Activated CD8-positive, alpha-beta memory T cell treated with anti-CD3 and anti-CD28 coated beads, Interleukin-2, amount 50 U/mL, for 24 hours (primary cell): ENCODE measurements around the gene MCUB.
"Not testable (repeated sequence)": the region's sequence is repeated elsewhere in the genome, so short reads cannot be mapped to it uniquely, and the experiment has no call there.

ENCODE experiments used
- DNase-seq: peaks from one replicate; pipeline ENCODE4 v3.0.0-alpha.2; 2020; ENCODE audit errors: extremely low read depth

Gene MCUB

GRCh38 chr4:109579997-109580396 lies 20.0 kb downstream of the MCUB start:
- not testable (repeated sequence) for DNase-seq

DNA sequence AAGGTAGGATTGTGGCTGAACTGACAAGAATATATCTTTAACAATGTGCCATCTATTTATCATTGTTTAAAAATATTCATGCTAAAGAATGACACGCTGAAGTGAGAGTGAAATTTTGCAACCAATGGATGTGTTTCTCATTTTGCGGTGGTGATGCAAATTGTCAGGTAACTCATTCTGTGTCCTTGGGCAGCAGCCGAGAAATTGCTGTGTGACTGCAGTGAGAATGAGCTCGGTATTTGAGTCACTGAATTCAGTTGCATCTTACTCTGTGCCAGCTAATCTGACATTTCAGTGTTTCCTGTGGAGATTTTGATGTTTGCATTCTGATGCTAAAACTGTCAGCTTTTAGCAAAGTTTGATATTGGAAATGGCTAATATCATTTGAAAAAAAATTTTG lies 28.1 kb downstream of the MCUB start:
- peak; percentile 26 for DNase-seq

DNA sequence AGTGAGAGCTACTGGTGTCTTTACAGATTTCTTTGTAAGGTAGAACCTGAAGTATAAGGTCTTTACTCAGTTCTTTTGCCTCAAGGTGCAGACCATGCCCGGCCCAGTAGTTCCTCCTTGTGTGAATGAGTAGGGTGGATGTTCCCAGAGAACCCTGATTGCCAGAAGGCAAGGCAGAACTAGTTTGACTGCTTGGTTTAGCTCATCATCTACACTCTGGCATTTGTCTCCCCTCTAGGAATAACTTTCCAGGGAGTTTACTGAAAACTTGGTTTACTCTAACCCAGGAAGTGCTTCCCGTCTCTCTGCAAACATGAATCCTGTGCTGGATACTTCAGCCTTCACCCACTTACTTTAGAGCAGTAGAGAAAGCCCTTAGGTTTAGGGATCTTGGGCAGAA lies 29.1 kb downstream of the MCUB start:
- DNase-seq, result no peak

- no peak for DNase-seq
Observed at GRCh38 chr4:109589605-109590004, 29.6 kb downstream of the MCUB start.

DNA sequence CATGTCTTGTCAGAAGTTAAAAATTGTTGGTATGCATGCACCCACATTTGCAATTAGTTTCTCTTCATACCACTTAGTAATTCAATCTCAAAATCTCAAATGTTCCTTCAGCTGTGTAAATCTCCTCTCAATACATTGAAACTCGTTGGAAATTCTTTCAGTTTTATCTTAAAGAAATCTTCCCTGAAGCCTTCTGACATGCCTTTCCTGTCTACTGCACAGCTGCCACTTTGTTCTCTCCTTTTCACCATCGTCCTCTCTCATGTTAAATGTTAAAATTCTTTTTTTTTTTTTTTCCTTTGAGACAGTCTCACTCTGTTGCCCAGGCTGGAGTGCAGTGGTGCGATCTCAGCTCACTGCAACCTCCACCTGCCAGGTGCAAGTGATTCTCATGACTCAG lies 30.9 kb downstream of the MCUB start:
- no peak for DNase-seq

GRCh38 chr4:109592367-109592766 lies 32.3 kb downstream of the MCUB start:
- DNase-seq, result no peak

GRCh38 chr4:109595123-109595522 lies 35.1 kb downstream of the MCUB start:
- DNase-seq, result not testable (repeated sequence)

GRCh38 chr4:109596420-109597085 lies 36.5 kb downstream of the MCUB start:
- not testable (repeated sequence) for DNase-seq

DNA sequence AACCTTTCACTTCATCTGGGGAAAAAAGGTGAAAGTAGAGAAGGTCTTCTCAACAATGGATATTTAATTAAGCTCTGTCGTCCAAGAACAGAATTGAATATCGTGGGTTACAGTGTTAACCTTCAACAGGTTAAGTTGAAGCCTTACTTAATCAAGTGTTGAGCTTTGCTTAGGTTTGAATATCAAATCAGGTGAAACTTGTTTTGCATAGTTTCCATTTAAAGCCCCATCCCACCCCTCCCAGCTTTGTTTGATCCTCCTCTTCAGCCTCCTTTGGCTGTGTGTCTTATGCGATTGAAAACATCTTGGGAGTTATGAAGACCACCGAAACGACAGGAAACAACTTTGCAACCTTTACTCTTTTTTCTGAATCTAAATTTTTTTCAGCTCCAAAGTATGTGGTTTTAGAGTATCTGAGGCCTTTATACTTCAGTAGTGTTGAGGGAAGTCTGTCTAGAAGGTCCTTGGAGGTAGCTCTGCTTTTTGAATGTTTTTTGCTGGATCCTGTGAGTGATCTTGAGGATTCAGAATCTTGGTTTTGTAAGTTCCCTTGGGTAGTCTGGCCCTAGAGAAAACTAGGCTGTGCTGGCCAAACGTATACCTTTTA lies 39.1 kb downstream of the MCUB start:
- no peak for DNase-seq

DNA sequence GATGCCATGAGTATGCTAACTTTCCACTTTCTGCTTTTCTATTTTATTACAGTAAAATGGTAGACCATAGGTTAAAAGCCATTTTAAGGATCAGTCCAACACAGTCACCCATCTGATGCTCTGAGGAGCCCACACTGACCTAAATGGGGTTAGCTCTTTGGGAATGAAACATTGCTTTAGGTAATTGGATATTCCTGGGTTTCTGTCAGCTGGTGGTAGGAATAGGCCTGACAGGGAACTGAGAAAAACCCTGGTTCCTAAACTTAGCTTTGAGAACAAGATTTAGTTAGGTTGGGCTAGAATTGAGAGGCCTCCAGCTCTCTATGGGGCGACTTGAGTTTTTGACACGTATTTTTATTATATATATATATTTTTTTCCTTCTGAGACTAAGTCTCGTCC lies 40.4 kb downstream of the MCUB start:
- no peak for DNase-seq

GRCh38 chr4:109601336-109601735 lies 41.3 kb downstream of the MCUB start:
- DNase-seq, result no peak

- DNase-seq, result no peak
Observed at GRCh38 chr4:109607976-109608375, 47.9 kb downstream of the MCUB start.

- no peak for DNase-seq
Observed at GRCh38 chr4:109608879-109609278, 48.8 kb downstream of the MCUB start.

DNA sequence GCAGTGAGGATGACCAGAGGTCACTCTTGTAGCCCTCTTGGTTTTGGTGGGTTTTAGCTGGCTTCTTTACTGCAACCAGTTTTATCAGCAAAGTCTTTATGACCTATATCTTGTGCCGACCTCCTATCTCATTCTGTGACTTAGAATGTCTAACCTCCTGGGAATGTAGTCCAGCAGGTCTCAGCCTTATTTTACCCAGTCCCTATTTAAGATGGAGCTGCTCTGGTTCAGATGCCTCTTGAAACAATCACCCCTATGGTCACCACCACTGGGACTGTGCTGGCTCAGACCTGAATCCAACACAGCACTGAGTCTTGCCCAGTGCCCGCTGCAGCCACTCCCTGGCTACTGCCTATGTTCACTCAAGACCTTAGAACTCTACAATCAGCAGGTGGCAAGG lies 49.4 kb downstream of the MCUB start:
- no peak for DNase-seq

- no peak for DNase-seq
Observed at GRCh38 chr4:109610489-109610888, 50.4 kb downstream of the MCUB start.

GRCh38 chr4:109611045-109611646 lies 51.1 kb downstream of the MCUB start:
- no peak for DNase-seq

- DNase-seq, result no peak
Observed at GRCh38 chr4:109614015-109614414, 54.0 kb downstream of the MCUB start.

- DNase-seq, result no peak
Observed at GRCh38 chr4:109614466-109614865, 54.4 kb downstream of the MCUB start.

DNA sequence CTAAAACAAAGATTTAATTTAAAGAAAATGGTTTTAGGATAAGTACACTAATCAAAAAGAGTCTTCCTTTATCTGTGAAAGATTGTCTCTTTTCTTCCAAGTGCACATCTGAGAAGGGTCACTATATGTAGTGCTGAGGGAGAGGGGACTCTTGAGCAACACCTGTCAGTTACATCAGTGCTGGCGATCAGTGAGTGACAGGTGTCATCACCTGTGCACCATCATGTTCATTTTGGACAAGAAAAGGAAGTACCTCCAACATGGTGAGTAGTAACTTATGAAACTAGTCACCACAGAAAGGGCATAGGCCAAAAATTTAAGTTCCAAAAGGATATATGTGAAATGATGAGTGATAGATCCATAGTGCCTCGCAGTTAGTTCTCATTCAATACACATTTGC lies 55.7 kb downstream of the MCUB start:
- DNase-seq, result no peak

DNA sequence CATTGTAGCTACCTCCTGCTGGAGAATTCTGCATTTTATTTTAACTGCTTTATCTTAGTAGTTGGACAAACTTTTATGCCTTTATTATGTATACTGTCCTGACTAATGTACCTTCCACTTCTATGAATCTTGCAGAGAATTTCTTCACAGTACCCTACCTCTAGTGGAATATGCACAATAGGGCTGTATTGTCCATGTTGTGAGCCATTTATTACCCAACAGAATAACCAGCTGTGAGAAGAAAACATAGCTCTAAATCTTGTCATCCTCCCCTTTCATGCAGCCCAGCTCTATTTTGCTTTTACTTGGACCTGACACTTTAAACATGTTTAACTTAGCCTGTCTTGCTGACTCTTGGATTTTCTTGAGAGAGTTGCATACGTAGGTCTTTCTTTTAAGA lies 56.2 kb downstream of the MCUB start:
- no peak for DNase-seq

GRCh38 chr4:109622626-109623025 lies 62.6 kb downstream of the MCUB start:
- DNase-seq, result no peak

GRCh38 chr4:109624536-109624935 lies 64.5 kb downstream of the MCUB start:
- no peak for DNase-seq

DNA sequence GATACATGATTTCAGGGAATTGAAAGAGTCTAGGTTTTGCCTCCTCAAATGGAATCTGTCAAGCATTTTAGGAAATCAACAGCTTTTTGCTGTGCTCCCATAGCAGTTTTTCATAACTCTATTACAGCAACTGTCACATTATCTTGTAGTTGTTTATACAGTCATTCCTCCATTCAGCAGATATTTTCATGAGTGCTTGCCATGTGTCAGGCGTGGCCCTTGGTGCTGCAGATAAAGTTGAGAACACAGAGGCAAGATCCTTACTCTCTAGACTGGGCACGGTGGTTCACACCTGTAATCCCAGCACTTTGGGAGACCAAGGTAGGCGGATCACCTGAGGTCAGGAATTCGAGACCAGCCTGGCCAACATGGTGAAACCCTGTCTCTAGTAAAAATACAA lies 67.3 kb downstream of the MCUB start:
- DNase-seq, result no peak
